Measurements from ENCODE around the gene GLI3.

DNA sequence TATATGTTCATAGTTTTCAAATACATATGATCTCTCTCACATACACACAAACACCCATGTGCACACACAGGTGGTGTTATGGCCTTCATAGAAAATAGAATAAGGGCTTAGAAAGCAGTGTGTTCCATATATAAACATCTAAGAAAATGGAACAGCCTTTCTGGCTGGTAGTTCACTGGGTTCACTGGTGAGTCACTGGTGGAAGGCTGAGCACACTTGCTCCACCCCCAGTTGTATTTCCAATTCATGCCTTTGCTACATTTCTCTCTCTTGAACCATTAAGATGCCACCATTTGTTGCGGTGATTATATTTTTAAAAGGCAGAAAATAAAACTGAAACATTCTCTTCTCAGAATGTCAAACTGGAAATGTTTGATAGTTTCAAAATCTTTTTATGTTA is 252.1 kb downstream of the GLI3 start:
- TF ChIP-seq EZH2phosphoT487 (IDR thresholded peaks at IDR 0.05; ENCODE audit: borderline replicate concordance): no peak
- TF ChIP-seq, protein P1, sequence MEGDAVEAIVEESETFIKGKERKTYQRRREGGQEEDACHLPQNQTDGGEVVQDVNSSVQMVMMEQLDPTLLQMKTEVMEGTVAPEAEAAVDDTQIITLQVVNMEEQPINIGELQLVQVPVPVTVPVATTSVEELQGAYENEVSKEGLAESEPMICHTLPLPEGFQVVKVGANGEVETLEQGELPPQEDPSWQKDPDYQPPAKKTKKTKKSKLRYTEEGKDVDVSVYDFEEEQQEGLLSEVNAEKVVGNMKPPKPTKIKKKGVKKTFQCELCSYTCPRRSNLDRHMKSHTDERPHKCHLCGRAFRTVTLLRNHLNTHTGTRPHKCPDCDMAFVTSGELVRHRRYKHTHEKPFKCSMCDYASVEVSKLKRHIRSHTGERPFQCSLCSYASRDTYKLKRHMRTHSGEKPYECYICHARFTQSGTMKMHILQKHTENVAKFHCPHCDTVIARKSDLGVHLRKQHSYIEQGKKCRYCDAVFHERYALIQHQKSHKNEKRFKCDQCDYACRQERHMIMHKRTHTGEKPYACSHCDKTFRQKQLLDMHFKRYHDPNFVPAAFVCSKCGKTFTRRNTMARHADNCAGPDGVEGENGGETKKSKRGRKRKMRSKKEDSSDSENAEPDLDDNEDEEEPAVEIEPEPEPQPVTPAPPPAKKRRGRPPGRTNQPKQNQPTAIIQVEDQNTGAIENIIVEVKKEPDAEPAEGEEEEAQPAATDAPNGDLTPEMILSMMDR (conservative IDR thresholded peaks at IDR 0.05; ENCODE audit: low read length): no peak

Measured in Loucy (cell line).